COLO668 (cell line): ENCODE data around the gene CA10.

Experiments used
- DNase-seq: peaks from one replicate; lab custom pipeline; 2025; ENCODE audit not compliant: unreplicated experiment; lab: John Stamatoyannopoulos, UW

CA10 gene

GRCh38 chr17:51820766-51821165 lies 337.7 kb downstream of the CA10 start:
- DNase-seq: no peak

DNA sequence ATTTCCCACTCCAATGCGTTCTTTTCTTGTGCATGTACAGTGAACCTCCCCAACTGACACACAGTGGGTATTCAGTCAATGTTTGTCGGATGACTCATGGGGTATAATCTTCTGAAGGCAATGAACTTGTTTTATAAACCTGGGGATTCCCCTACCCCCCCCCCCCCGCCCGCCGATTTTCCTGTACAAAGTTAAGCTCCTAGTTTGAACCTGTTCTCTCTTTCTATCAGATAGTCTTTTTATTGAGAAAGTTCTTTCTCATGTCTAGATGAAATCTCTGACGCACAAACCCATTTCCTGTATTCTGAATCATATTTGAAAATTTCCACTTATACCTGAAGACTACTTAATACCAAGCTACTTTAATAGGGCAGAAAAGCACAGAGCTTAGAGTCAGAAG lies 338.3 kb downstream of the CA10 start:
- no peak for DNase-seq

DNA sequence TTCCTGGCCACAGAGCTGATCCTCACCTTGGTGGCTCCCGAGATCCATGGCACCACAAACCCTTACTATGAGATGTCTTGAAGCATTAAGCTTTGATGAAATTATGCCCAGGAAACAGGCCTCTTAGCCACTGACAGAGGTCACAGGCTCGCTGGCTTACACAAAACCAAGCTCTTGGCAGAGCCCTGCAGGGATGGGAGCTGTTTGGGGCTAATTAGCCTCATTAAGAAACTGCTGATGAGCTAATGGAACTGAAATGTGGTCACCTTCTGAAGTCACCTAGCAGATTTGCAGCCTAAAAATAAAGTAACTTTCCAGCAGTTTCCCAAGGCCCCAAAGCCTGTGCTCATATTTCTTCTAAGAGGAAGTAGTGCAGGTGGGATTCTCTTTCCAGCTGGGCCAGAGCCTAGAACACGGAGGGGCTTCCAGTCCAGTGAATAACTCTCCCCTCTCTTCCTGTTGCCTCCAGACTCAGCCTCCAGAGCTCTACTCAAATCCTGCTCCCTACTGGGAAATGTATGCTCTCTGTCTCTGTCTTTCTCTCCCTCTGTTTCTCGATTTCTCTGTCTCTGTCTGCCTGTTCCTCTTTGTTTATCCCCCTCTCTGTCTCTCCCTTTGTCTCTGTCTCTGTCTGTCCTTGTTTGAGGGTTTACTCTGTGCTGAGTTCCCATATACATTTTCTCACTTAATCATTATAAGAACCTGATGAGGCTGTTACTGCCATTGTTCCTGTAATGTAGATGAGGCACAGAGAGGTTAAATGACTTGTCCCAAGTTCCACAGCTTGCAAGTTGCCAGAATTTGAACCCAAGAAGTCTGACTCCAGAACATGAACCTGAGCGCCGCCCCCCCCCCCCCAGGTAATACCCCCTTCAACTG lies 338.9 kb downstream of the CA10 start:
- no peak for DNase-seq

GRCh38 chr17:51818777-51819176 lies 339.7 kb downstream of the CA10 start:
- no peak for DNase-seq

DNA sequence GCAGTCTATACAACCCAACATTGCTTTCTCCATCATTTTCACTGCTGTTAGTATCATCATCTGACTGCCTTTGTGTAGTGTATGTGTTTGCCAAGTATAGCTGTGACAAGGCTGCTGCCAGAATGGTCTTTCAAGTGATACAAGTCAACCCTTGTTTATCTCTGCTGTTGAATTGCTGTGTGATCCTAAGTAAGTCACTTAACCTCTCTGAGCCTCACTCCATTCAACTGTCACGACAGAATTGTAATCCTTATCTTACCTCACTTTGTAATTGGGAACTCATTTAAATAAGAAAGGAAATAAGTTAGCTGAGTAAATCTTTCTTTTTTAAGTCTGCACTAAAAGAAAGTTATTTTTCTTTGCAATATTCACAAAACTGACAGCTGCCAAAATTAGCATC lies 340.6 kb downstream of the CA10 start:
- DNase-seq: no peak

DNA sequence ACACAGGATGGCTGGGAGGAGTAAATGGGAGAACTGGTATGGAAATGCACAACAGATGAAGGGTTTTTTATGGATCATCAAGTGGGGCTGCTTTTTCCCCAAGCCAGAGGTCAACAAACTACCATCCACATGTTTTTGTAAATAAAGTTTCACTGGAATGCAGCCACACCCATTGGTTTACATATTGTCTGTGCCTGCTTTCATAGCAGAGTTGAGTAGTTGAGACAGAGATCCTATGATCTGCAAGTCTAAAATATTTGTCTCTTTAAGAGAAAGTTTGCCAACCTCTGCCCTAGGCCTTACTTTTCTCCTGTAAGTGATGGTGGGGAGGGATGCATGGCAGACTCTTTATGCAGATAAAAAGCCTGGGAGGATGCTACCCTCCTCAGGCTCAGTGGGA lies 341.4 kb downstream of the CA10 start:
- DNase-seq: no peak

GRCh38 chr17:51815097-51815496 lies 343.4 kb downstream of the CA10 start:
- DNase-seq: no peak

- DNase-seq: no peak
Observed at GRCh38 chr17:51814521-51814920, 344.0 kb downstream of the CA10 start.

DNA sequence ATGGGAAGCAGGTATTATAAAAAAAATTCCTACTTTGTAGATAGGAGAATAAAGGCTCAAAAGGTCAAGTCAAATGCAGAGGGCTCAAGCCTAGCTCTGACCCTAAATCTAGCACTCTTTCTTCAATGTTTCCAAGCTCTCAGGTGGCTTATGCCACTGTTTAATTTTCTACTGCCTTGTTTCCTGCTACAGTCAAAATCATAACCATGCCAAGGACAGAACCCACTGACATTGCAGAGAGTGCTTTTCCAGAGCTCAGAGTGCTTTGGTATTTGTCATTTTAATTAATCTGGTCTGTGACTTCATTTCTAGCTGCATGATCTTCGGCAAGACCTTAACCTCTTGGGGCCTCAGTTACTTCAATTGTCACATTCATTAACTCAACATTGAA lies 344.7 kb downstream of the CA10 start:
- no peak for DNase-seq

GRCh38 chr17:51813140-51813783 lies 345.3 kb downstream of the CA10 start:
- no peak for DNase-seq

- no peak for DNase-seq
Observed at GRCh38 chr17:51807460-51807859, 351.1 kb downstream of the CA10 start.

DNA sequence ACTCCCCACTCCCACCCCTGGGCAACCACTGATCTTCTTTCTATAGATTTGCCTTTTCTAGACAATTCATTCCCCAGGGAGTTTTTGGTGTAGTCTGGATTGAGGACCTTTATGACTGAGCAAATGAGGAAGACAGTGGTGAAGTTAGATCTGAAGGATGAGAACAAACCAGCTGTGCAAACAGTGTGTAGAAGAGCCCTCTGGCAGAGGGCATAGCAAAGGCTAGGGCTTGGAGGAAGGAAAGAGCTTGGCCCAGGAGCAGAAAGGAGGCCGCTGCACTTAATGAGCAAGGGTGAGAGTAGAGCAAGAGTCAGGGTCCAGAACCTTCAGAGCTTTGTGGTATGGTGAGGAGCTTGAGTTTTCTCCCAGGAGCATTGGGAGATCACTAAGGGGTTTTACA lies 352.7 kb downstream of the CA10 start:
- DNase-seq: peak; percentile 25

DNA sequence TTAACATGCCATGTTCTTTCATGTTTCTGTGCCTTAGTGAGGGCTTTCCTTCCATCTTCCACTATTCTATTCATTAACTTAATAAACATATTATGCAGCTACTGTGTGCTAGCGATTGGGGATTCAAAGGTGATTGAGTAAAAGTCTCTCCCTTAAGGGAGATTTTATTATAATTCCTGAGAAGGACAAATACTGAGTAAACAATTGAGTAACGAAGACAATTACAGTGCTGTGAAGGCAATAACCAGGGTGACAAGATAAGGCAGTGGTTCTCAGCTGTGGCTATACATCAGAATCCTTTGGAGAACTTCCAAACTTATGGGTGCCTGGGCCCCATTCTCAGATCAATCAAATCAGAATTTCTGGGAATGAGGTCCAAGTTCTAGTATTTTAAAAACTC lies 353.3 kb downstream of the CA10 start:
- DNase-seq: no peak

- DNase-seq: no peak
Observed at GRCh38 chr17:51803161-51803560, 355.4 kb downstream of the CA10 start.

GRCh38 chr17:51802544-51802943 lies 356.0 kb downstream of the CA10 start:
- no peak for DNase-seq

DNA sequence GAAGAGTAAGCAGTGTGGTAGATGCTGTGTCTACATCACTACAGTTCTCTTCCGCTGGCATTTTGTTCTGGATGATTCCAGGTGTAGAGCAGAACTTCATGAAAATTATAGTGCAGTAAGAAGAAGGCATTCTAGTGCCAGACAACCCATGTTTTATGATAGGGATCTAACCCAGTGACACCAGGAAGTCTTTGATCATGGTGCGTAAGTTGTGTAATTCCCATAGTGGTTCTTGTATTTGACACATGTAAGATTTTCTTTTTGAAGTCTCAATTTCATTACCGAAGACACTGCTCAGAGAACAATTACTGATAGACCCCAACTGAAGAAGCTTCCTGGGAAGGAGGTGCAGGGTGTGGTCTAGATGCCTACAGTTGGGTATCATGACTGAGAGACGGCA lies 356.9 kb downstream of the CA10 start:
- no peak for DNase-seq

GRCh38 chr17:51799981-51800380 lies 358.5 kb downstream of the CA10 start:
- no peak for DNase-seq

GRCh38 chr17:51799240-51799639 lies 359.3 kb downstream of the CA10 start:
- no peak for DNase-seq

DNA sequence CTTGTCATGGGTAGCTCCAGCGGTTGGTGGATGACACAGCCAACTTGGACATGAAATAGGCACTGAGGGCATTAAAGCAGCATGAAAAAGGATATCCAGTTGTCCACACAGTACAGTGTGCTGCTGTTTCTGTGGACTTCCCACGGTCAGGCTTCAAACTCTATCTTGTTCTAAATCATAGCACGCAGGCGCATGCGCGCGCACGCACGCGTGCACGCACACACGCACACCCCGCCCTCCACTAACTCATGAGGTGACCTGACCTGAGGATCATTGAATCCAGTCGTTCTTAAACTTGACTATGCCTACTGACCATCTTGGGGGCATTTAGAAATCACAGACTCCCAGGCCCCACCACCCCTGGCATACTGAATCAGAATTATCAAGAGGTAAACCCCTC lies 361.4 kb downstream of the CA10 start:
- no peak for DNase-seq

DNA sequence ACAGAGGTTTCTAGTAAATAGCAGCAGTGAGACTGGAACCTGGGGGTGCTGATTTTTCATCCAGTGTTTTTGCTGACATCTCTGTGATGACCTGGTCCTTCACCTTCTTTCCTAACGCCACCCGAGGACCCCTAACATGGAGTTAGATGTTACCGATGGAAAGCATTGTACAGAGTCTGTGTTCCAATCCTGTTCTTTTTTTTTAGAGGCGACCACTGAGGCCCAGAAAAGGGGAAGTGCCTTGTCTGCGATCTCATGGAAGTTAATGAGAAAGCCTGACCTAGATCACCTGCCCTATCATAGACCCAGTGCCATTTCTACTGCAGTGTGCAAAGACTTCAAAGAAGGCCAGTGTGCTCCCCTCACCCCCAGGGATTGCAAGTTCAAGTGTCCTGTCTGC lies 362.5 kb downstream of the CA10 start:
- no peak for DNase-seq

GRCh38 chr17:51795401-51795800 lies 363.1 kb downstream of the CA10 start:
- no peak for DNase-seq

GRCh38 chr17:51794466-51794865 lies 364.0 kb downstream of the CA10 start:
- no peak for DNase-seq

DNA sequence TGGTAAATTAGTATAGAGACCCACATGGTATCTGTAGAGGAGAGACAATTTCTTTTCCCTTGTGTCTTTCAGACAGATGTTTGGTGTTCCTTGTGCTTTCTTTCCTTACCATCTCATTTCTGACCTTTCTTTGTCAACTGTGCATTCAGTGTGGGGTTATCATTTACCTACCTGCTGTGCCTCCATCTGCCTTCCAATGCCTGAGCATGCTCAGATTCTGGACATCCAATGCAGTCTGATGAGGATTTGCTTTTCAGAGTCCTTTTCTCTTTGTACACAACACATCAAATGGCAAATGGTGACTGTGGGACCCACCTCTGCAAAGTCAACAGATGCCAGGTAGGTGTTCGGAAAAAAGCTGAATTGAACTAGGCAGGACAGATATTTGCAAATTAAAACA lies 364.8 kb downstream of the CA10 start:
- peak; percentile 16 for DNase-seq
